GM21447 (cell line): ENCODE measurements around the gene SRSF7.
"Not testable (repeated sequence)": the region's sequence is repeated elsewhere in the genome, so short reads cannot be mapped to it uniquely, and the experiment has no call there.

Experiments
- ATAC-seq: cut with Tn5 transposase; IDR thresholded peaks from one replicate; pipeline ENCODE4 v1.9.1; 2021; ENCODE audit not compliant: unreplicated experiment

SRSF7 gene

DNA sequence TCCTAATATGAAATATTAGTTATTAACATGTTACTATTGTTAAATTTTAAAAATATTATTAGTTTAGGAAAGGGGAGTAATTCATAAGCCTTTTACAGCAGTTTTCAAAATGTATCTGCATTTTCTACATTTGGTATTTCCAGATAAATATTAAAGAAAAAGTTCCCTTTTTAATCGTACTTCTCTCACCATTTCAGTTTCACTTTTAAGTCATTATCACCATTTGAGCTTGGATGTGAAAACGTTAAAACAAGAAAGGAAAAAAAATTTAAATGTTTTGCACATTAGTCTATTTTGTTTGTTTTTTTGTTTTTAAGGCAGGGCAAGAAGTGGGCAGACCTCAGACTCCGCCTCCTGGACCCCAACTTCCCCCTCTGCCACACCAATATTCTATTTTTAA lies 3.3 kb upstream of the SRSF7 start:
- no peak for ATAC-seq

DNA sequence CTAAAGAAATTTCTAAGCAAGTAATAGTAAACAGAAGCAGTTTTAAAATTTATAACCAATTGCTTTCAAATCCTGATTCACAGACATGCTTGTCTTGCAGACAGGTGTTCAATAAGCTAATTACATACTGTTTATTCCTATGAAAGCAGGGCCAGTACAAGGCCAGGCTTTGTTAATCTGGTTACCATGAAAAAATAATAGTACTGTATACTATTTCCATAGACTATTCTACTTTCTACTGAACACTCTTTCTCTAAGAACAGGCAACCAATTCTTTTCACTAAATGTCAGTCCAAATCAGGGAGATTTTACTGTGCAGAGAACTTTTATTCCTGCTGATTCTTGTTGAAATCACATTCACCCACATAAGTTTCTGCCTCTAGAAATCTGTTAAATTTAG lies 2.9 kb upstream of the SRSF7 start:
- no peak for ATAC-seq

DNA sequence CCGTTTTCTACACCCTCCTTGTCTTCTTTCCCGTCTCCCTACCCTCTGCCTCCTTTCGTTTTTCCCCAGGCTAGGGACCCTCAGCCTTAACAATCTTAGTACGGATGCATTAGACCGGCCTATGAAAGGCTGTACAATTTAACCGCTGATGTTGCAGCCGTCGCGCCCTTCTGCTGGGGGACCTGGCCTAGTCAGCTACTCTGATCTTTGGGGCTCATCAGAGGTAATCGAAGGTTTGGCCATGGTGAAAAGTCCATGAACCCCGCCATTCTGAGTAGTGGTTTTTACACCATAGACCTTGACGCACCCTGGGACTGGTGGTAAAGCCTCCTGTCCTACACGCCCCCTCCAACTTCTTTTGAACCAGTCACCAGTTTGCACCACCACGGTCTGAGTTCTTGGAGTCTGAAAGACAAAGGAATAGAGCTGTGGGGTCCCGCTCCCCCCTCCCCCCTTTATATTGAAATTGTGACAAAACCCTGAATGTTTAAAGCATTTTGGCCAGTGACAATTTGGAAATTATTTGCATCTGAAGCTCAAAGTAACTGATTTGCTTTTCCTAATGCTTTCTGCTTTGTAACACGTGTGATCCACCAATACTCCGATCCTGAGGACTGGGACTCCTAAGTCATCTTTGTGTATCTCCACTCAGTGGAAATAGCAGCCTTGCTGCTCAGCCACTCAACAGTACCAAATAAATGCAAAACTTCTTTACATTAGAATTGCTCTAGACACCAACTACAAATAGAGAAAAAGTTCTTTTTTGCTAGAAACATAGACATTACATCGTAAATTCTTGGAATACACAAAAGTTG lies 642 bp upstream of the SRSF7 start:
- peak; percentile 8 for ATAC-seq

DNA sequence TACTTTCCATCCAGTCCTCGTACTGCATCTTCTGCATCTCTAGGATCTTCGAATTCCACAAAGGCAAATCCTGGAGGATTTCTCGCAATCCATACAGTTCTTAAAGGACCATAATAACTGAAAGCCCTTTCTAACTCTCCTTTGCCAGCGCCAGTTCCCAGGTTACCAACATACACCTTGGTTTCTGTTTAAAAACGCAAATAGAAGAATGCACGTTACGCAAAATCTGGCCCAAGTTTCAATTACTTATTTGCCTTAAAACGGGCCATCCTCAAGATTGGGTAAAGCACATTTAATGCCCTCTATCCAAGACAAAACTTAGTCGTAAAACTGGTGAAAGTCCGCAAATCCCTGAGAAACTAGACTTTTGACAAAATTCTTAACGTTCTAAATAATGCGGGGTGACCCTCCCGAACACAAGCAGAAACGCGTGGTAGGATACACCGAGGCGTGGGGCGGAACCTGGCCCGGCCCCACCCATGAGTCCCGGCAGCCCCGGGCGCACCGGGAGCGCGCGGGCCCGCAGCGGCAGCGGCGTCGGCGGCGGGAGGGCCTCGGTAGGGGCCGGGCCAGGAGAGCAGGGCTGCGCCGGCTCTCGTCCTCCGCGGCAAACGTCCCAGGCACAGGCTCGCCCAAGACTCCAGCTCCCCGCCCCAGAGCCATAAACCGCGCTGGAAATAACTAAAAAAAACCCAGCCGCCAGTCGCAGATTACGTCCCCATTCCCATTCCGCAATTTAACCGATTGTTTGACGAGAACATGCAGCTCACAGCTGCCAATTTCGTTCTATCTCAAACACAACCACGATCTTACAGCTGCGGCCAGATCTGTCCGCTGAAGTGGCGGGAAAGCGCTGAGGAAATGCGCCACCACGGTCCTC lies 910 bp downstream of the SRSF7 start:
- ATAC-seq, result peak; percentile 32

DNA sequence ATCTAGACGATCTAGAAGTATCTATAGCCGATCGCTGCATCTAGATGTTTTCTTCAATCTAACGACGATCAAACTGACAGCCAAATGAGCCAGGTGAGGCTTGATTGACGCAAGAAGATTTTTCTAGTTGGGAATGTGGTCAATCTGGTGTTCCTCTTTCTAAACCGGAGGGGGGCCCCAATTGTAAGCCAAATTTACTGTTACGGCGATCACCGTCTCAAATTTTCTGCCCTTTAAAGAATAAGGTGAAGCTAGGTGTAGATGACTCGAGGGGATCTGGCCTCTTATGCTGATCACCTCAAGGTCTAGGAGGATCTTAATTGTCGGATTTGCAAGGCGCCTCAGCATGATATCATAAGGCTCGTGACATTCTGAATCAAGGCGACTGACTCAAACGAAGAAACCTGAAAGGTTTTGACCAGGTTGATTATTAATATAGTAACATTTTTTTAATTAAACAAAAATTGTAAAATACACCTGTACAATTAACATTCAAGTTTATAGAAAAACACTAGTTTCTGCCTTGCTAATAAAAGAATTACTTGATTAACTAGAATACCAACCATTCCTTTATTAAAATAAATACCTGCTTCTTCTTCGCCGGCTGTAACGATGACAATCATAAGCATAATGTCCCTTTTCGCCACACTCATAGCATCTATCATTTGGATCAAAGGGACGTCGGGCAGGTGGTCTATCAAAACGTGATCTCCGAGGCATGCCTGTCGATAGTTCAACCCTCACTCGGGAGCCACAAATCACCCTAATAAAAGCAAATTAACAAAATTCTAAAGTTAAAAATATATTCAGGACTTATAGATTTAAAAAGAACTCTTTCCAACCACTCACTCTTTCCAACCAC lies 2.0 kb downstream of the SRSF7 start:
- ATAC-seq, result no peak

DNA sequence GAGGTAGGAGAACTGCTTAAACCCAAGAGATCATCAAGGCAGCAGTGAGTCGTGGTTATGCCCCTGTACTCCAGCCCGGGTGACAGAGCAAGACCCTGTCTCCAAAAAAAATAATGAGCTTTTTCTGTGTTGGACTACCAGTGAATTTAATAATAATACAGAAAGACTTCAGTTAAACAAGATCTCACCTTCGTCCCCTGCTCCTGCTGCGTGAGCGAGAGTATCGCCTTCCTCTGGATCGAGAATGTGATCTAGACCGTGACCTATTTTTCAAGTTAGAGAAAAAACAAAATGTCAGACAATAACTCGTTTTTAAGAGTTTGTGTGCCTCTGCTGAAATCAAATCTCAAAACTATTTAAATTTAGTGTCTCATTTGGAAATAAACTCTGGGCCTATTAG lies 2.8 kb downstream of the SRSF7 start:
- no peak for ATAC-seq

DNA sequence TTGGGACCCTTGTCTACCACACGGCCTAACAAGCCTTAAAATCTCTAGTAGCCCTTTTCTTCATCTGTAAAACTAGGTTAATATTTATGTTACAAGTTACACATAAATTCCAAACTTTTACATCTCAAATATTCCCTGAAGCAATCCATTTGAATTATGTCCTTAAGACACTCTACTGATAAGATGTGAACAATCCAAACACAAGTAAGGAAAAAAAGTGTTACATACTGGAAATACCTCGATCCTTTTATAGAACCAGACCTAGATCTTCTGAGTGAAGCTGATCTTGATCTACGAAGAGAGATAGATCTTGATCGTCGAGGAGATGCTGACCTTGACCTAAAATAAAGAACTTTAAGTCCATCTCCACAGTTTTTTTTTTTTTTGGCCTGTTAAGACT lies 3.3 kb downstream of the SRSF7 start:
- no peak for ATAC-seq

DNA sequence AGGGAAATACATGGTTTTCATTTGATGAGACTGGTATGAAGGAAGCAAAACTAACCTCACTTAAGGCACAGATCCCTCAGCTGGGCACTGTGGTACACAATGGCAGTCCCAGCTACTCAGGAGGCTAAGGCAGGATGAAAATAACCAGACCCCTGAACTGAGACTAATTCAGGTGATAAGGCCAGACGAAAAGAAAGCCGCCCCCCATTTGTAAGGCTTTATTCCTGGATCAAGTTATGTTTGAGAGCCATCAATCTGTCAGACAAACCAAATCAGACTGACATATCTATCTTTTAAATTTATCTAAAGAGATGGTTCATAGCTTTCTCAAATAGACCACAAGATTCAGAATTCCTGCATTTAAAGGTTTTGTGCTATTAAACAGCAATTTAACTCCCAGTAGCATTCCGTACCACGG lies 4.1 kb downstream of the SRSF7 start:
- no peak for ATAC-seq

DNA sequence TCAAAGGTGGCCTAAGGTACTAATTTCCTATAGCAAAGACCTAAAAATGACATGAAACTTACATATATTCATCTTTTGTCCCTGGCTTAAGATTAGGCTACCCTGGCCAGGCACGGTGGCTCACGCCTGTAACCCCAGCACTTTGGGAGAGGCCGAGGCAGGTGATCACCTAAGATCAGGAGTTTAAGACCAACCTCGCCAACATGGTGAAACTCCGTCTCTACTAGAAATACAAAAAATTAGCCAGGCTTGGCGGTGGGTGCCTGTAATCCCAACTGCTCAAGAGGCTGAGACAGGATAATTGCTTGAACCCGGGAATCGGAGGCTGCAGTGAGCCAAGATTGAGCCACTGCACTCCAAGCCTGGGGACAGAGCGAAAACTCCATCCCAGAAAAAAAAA lies 5.9 kb downstream of the SRSF7 start:
- no peak for ATAC-seq

DNA sequence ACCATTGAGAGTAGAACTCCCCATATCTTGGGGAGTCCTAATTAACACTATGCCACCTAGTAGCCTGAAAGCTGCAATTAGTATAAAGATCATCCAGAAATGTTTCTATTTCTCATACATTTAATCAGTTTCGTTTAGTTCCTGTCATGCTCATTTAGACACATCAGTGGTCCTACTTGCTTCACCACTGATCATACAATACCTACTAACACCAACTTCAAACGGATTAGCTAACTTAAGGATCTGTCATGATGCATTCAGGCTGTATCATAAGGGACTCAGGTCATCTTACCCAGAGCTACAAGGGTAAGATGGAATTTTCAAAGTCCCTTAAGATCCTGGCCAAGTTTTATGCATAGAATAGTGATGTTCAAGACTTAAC lies 6.8 kb downstream of the SRSF7 start:
- no peak for ATAC-seq

DNA sequence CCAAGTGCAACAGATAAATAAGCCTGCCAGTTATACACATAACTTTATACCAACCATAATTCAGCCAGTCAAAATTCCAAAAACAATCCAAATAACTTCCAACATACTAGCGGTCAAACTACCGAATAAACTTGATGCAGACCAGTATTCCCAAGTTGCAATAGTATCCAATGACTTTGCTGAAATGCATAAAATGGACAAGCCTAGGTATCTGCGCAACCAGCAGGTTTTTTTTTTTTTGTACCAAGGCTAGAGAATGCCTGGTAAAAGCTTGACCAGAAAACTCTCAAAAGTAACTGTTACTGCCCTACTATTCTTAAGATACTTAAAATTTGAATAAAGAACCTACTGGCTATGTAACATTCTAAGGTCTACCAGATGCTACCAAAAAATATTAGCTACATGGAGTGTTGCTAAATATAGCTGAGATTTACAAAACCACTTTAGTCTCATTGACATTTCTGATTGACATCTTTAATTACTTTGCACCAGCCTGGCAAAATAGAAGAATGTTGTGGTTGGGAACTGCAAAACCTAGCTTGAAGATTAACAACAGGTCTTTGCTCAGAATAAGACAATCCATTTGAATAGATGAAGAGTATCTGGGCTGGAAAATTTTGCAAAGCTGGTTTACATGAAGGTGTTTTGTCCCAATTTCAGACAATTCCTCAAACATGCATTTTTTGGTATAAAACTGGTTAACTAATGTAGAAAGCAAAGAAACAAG lies 7.3 kb downstream of the SRSF7 start:
- no peak for ATAC-seq

DNA sequence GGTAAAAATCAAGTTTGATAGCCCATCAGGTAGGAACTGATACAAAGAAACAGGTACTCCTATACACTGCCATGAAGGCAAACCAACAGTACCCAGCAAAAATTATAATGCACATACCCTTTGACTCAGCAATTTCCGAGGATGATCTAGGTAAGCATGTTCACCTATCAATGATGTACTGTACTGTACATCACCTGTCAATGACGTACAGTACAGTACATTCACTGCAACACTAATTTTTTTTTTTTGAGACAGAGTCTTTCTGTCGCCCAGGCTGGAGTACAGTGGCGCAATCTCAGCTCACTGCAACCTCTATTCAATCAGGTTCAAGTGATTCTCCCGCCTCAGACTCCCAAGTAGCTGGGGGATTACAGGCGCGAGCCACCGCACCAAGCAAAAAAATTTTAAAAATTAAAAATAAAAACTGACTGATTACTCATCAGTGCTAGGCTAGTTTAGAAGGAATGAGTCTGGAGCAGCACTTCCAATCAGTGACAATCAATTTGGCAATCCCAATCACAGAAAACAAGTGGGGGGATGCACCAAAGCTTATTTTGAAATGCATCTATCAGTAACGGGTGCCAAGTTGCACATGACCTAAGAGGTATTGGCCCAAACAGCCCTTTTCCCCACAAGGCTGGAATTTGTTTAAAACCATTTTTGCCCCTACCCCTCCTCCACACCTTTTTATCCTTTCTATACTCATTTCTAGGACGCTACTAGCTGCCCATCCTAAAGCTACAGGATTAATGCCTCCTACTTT lies 8.2 kb downstream of the SRSF7 start:
- no peak for ATAC-seq

DNA sequence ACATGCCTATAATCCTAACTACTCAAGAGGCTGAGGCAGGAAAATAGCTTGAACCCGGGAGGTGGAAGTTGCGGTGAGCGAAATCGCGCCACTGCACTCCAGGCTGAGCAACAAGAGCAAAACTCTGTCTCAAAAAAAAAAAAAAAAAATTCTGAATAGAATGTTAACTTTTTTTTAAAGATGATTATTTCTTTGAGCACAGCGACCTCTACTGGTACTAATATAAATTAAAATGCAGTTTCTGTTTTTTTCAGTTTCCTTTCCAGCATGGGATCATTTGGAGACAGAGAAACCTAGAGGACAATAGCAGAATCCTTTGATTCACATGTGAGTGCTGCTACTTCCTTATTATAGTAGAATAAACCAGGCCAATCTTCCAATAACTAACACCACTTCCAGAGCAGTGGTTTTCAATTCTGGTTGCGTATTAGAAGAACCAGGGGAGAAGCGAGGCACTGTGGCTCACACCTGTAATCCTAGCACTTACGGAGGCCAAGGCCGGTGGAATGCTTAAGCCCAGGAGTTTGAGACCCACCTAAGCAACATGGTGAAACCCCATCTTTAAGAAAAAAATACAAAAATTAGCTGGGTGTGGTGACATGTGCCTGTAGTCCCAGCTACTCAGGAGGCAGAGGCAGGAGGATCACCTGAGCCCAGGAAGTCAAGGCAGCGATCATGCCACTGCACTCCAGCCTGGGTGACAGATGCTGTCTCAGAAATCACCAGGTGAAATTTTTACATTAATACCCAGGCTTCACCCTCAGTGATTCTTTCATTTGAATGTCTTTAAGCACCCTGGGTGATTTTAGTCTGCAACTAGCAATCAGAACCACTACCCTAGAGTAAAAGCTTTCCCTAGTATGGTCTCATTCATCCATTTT lies 10.1 kb downstream of the SRSF7 start:
- no peak for ATAC-seq

DNA sequence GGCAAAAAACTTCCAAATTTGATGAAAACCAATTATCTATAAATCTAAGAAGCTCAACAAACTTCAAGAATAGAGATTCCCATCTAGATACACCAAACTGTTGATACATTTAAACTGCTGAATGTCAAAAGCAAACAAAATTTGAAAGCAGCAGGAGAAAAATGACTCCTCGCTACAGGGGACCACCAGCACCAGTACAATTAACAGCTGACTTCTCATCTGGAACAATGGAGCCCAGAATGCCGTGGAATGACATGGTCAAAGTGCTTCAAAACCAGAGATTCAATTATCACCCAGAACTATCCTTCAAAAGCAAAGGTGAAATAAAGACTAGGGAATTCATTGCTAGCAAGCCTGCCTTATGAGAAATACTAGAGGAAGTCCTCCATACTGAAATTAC lies 11.6 kb downstream of the SRSF7 start:
- no peak for ATAC-seq

DNA sequence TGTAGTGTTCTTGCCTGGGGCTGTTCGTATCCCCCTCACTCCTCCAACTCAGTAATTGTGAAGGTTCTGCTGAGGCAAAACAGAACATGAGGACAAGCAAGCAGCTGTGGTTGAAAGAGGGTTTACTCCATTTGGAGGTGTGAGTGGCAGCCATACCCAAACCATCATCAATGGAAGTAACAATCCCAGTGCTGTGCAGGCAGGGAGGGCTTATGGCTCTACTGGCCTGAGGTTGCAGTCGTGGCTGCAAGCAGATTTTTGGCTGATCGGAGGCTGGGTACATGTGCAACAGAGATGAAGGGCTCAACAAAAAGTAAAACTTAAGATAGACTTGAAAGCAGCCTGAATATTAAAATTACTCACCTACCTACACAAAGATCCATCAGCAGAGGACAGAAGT lies 13.2 kb downstream of the SRSF7 start:
- ATAC-seq, result no peak

DNA sequence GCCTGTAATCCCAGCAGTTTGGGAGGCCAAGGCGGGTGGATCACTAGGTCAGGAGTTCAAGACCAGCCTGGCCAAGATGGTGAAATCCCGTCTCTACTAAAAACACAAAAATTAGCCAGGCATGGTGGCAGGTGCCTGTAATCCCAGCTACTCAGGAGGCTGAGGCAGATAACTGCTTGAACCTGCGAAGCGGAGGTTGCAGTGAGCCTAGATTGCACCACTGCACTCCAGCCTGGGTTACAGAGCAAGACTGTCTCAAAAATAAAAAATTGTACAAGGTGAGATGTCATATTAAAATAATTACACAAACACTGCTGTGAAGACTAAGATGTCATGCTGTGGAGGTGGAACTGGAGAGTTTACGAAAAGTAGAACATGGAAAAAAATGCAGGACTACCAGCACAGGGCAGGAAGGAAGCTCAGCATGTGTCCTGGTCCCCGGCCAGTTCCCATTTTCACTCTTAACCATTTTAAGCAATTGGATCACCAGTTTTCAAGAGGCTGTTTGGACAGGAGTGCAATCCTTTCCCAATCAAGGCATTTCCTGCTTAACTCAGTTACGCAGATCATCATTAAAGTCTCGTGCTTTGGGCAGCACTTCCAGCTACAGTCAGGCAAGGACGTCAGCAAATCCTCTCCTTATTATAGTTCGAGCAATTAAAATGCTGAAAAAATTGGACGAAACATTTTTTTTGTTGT lies 14.0 kb downstream of the SRSF7 start:
- not testable (repeated sequence) for ATAC-seq

DNA sequence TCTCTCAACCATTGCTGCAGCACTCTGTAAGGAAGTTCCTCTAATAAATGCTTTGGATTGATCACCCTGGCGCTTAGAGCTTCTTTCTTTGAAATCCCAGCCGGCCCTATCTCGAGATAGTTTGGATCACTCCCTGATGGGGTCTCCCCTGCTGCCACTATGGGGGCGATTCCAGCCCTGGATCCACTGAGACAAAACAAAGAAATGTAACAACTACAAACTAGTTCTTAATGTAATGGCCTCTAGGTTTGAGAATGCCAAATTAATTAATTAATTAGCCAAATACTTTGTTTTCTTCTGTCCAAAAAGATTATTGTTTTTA lies 15.2 kb downstream of the SRSF7 start:
- ATAC-seq, result no peak

DNA sequence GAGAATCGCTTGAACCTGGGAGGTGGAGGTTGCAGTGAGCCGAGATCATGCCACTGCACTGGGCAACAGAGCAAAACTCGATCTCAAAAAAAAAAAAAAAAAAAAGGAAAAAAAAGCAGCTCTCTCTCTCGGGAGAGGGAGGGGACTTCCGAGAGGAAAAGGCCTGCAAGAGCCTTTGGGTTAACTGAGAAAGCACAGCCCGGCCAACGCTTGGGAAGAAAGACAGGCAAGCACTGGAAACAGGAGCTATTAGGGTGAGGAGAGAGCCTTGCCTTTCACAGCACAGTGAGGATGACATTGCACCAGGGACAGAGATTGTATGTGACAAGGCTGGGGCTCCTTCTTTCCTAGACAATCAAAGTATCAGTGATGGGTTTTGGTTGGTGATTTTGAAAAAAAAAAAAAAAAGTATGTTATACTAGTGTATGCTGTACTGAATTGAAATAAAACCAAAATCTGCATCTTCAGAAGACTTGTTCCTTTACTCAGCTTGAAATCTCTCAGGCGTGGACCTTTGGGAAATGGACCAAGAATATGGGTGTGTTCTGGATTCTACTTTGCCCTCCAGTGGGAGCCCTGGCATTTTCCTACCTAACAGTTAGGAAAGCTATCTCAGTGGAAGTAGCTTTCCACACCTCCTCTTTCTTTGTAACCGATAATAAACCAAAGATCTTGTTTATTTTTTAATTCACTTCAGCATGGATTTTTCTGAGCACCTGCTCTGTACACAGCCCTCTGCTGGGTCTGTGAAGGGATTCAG lies 16.7 kb downstream of the SRSF7 start:
- ATAC-seq, result no peak
